CD4-positive, alpha-beta T cell treated with Interleukin-21 for 1 hour (primary cell): ENCODE results near the gene CCDC190.
"Not testable (repeated sequence)": the region's sequence is repeated elsewhere in the genome, so short reads cannot be mapped to it uniquely, and the experiment has no call there.

Experiments
- DNase-seq: peaks from one replicate; pipeline ENCODE4 v3.0.0-alpha.2; 2020

CCDC190 gene

GRCh38 chr1:162823771-162824525, 37.0 kb downstream of the CCDC190 start:
- DNase-seq, result no peak

GRCh38 chr1:162823231-162823630, 37.7 kb downstream of the CCDC190 start:
- DNase-seq, result peak; percentile 2

- no peak for DNase-seq
These were observed 38.4 kb downstream of the CCDC190 start for GRCh38 chr1:162822391-162823200.

- not testable (repeated sequence) for DNase-seq
These were observed 42.3 kb downstream of the CCDC190 start for GRCh38 chr1:162818666-162819065.

- not testable (repeated sequence) for DNase-seq
These were observed 42.8 kb downstream of the CCDC190 start for GRCh38 chr1:162818136-162818535.

- not testable (repeated sequence) for DNase-seq
These were observed 48.6 kb downstream of the CCDC190 start for GRCh38 chr1:162812357-162812756.

- not testable (repeated sequence) for DNase-seq
These were observed 53.5 kb downstream of the CCDC190 start for GRCh38 chr1:162807503-162807902.
